ENCODE data around the gene IMMT.

Gene IMMT

DNA sequence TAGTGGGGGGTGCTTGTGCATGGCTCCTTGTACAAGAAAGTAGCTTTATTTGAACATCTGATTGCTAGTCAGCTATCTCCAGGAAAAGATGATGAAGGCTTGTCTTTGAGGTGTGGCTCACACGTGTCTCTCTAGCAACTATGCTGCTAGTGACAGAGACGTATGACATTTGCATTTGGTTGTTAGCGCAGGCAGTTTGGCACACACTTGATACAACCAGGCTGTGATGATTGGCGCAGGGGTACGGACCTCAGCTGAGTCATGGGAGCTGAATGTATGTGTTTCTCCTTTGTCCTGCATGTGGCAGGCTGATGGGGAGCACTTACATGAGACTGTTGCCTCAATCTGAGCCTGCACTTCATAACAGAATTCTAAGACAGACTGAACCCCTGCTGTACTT, 59.6 kb downstream of the IMMT start:
- Histone ChIP-seq H3K27me3 (ENCODE audit: insufficient read depth, poor library complexity, severe bottlenecking) (no peaks in the 10 kb centered on the region), H3K27ac (replicated peaks) (no peak overlapping the region), H3K4me3 (replicated peaks; ENCODE audit: insufficient read depth, low read length) (no peak overlapping the region)
- TF ChIP-seq, protein P1, sequence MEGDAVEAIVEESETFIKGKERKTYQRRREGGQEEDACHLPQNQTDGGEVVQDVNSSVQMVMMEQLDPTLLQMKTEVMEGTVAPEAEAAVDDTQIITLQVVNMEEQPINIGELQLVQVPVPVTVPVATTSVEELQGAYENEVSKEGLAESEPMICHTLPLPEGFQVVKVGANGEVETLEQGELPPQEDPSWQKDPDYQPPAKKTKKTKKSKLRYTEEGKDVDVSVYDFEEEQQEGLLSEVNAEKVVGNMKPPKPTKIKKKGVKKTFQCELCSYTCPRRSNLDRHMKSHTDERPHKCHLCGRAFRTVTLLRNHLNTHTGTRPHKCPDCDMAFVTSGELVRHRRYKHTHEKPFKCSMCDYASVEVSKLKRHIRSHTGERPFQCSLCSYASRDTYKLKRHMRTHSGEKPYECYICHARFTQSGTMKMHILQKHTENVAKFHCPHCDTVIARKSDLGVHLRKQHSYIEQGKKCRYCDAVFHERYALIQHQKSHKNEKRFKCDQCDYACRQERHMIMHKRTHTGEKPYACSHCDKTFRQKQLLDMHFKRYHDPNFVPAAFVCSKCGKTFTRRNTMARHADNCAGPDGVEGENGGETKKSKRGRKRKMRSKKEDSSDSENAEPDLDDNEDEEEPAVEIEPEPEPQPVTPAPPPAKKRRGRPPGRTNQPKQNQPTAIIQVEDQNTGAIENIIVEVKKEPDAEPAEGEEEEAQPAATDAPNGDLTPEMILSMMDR (IDR thresholded peaks at IDR 0.05; ENCODE audit: insufficient read depth, low read length): no peak
- TF ChIP-seq SPI1 (IDR thresholded peaks at IDR 0.05; ENCODE audit: borderline replicate concordance, low read depth) (no peak), POLR2AphosphoS5 (IDR thresholded peaks at IDR 0.05; ENCODE audit: low read depth) (no peak)
- TF ChIP-seq, protein P2, sequence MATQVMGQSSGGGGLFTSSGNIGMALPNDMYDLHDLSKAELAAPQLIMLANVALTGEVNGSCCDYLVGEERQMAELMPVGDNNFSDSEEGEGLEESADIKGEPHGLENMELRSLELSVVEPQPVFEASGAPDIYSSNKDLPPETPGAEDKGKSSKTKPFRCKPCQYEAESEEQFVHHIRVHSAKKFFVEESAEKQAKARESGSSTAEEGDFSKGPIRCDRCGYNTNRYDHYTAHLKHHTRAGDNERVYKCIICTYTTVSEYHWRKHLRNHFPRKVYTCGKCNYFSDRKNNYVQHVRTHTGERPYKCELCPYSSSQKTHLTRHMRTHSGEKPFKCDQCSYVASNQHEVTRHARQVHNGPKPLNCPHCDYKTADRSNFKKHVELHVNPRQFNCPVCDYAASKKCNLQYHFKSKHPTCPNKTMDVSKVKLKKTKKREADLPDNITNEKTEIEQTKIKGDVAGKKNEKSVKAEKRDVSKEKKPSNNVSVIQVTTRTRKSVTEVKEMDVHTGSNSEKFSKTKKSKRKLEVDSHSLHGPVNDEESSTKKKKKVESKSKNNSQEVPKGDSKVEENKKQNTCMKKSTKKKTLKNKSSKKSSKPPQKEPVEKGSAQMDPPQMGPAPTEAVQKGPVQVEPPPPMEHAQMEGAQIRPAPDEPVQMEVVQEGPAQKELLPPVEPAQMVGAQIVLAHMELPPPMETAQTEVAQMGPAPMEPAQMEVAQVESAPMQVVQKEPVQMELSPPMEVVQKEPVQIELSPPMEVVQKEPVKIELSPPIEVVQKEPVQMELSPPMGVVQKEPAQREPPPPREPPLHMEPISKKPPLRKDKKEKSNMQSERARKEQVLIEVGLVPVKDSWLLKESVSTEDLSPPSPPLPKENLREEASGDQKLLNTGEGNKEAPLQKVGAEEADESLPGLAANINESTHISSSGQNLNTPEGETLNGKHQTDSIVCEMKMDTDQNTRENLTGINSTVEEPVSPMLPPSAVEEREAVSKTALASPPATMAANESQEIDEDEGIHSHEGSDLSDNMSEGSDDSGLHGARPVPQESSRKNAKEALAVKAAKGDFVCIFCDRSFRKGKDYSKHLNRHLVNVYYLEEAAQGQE (IDR thresholded peaks at IDR 0.05; ENCODE audit: insufficient replicate concordance, low read depth): no peak
- DNase-seq (ENCODE audit: low read depth in 1 of 2, low spot score in 1 of 2): no peak

DNA sequence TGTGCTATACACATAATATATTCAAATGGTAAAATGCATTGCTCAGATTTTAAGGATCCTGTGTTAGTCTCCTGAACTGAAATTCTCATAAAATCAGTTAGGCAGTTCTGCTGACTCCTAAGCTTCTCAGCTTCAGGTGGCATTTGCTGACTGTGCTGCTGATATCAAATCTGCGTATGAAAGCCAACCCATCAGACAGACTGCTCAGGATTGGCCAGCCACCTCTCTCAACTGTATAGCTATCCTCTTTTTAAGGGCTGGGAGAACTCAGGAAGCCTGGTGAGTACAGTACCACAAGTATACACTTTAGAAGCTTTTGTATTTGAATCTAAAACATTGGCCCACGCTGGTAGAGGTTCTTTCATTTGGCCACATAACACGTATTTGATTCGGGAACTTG, 60.6 kb downstream of the IMMT start:
- no peak overlapping the region for H3K27ac ChIP-seq (replicated peaks)
- no peak for DNase-seq (ENCODE audit: low read depth in 1 of 2, low spot score in 1 of 2)
- TF ChIP-seq, protein P1 (IDR thresholded peaks at IDR 0.05; ENCODE audit: insufficient read depth, low read length): no peak
- TF ChIP-seq GABPA (IDR thresholded peaks at IDR 0.05; ENCODE audit: low read depth): no peak
- no peak for TF ChIP-seq SPI1 (IDR thresholded peaks at IDR 0.05; ENCODE audit: borderline replicate concordance, low read depth)
- no peak for TF ChIP-seq POLR2AphosphoS5 (IDR thresholded peaks at IDR 0.05; ENCODE audit: low read depth)
- TF ChIP-seq, protein P2 (IDR thresholded peaks at IDR 0.05; ENCODE audit: insufficient replicate concordance, low read depth): no peak
- no peak overlapping the region for H3K4me3 ChIP-seq (replicated peaks; ENCODE audit: insufficient read depth, low read length)
- no peaks in the 10 kb centered on the region for H3K27me3 ChIP-seq (ENCODE audit: insufficient read depth, poor library complexity, severe bottlenecking)

DNA sequence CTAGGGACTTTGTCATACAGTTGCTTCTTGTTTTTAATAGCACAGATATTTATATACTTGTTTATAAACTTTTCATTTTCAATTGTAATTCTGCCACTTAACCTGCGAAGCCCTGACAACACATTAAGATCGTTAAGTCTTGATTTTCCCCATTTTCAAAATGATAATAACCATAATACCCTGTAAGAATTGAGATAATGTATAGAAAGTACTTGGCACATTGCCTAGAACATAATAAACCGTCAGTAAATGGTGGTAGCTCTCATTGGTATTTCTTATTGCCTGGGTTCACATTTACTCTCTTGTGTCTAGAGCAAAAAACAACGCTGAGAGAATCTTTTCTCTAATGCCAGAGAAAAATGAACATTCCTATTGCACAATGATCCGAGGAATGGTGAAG, 70.6 kb downstream of the IMMT start:
- Histone ChIP-seq H3K4me3 (replicated peaks; ENCODE audit: insufficient read depth, low read length) (no peak overlapping the region), H3K27me3 (ENCODE audit: insufficient read depth, poor library complexity, severe bottlenecking) (no peaks in the 10 kb centered on the region), H3K27ac (replicated peaks) (no peak overlapping the region)
- TF ChIP-seq SPI1 (IDR thresholded peaks at IDR 0.05; ENCODE audit: borderline replicate concordance, low read depth) (no peak), GABPA (IDR thresholded peaks at IDR 0.05; ENCODE audit: low read depth) (no peak)
- TF ChIP-seq, protein P2 (IDR thresholded peaks at IDR 0.05; ENCODE audit: insufficient replicate concordance, low read depth): no peak
- TF ChIP-seq, protein P1 (IDR thresholded peaks at IDR 0.05; ENCODE audit: insufficient read depth, low read length): no peak
- no peak for DNase-seq (ENCODE audit: low read depth in 1 of 2, low spot score in 1 of 2)
